ENCODE results near the gene MB. TPM values are rescaled to one million over a fixed set of nuclear protein-coding genes. Genes with fewer than 3 reads are reported as not detected.

Gene MB
- total RNA-seq, 1 experiment from 2014 or later = 17.3 TPM

DNA sequence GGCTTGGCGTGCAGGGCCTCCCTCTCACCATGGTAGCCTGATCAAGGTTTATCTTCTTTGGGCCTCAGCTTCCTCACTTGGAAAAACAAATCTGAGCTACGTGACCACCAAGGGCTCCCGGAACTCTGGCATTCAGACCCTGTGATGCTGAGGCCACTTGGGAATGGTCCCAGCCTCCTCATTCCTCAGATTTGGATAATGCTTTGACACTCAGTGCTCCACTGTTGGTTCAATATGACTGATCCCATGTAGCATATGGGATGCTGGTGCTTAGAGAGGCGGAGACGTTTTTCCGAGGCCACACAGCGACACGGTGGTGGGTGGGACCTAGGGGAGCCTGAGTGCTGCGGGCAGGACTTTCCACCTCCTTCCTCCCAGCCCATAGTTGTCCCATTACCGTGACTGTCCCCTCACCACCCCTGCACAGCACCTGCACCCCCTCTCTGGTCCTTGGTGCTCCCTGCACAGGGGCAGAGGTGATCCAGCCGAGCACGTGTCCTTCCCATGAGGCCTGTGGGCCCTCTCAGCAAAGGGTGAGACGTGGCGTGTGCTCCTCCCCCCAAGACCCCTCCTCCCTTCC, 23.1 kb downstream of the MB start:
- intact Hi-C loops (cut with micrococcal nuclease; ENCODE audit: unreplicated experiment) (no loop called here), in situ Hi-C loops (cut with HindIII; ENCODE audit: low pct_unique_long_range_greater_than_20kb, low sequenced_read_pairs) (no loop called here)
- ATAC-seq = no peak
- no peak for DNase-seq (ENCODE audit: low read depth, low spot score)
- Histone ChIP-seq H3K36me3 (ENCODE audit: control insufficient read depth, insufficient read depth, low read length) (no peaks in the 10 kb centered on the region), H3K4me3 (ENCODE audit: low read depth in 2 of 2, low read length in 2 of 2) (no peak overlapping the region), H3K27me3 (ENCODE audit: control insufficient read depth, insufficient read depth, low read length) (no peaks in the 10 kb centered on the region), H3K27ac (ENCODE audit: low read length) (peak overlapping the region; percentile 99), H3K9me3 (ENCODE audit: control insufficient read depth, insufficient read depth, low read depth, low read length) (no peaks in the 10 kb centered on the region), H3K4me1 (ENCODE audit: control insufficient read depth, insufficient read depth, low read length) (peaks cover 57% of the 10 kb centered on the region)
- no peak for TF ChIP-seq TCF7L2 (IDR thresholded peaks at IDR 0.05; ENCODE audit: low read depth, low read length)
- TF ChIP-seq, protein P1, sequence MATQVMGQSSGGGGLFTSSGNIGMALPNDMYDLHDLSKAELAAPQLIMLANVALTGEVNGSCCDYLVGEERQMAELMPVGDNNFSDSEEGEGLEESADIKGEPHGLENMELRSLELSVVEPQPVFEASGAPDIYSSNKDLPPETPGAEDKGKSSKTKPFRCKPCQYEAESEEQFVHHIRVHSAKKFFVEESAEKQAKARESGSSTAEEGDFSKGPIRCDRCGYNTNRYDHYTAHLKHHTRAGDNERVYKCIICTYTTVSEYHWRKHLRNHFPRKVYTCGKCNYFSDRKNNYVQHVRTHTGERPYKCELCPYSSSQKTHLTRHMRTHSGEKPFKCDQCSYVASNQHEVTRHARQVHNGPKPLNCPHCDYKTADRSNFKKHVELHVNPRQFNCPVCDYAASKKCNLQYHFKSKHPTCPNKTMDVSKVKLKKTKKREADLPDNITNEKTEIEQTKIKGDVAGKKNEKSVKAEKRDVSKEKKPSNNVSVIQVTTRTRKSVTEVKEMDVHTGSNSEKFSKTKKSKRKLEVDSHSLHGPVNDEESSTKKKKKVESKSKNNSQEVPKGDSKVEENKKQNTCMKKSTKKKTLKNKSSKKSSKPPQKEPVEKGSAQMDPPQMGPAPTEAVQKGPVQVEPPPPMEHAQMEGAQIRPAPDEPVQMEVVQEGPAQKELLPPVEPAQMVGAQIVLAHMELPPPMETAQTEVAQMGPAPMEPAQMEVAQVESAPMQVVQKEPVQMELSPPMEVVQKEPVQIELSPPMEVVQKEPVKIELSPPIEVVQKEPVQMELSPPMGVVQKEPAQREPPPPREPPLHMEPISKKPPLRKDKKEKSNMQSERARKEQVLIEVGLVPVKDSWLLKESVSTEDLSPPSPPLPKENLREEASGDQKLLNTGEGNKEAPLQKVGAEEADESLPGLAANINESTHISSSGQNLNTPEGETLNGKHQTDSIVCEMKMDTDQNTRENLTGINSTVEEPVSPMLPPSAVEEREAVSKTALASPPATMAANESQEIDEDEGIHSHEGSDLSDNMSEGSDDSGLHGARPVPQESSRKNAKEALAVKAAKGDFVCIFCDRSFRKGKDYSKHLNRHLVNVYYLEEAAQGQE (IDR thresholded peaks at IDR 0.05; ENCODE audit: insufficient read depth in 1 of 2, low read depth in 2 of 2, low read length in 1 of 2) = no peak
- no peak for TF ChIP-seq SIN3A (IDR thresholded peaks at IDR 0.05; ENCODE audit: borderline replicate concordance, insufficient read depth, low read depth, low read length)
- TF ChIP-seq POLR2AphosphoS5 (IDR thresholded peaks at IDR 0.05; ENCODE audit: low read depth, low read length) = no peak
- TF ChIP-seq, protein P2, sequence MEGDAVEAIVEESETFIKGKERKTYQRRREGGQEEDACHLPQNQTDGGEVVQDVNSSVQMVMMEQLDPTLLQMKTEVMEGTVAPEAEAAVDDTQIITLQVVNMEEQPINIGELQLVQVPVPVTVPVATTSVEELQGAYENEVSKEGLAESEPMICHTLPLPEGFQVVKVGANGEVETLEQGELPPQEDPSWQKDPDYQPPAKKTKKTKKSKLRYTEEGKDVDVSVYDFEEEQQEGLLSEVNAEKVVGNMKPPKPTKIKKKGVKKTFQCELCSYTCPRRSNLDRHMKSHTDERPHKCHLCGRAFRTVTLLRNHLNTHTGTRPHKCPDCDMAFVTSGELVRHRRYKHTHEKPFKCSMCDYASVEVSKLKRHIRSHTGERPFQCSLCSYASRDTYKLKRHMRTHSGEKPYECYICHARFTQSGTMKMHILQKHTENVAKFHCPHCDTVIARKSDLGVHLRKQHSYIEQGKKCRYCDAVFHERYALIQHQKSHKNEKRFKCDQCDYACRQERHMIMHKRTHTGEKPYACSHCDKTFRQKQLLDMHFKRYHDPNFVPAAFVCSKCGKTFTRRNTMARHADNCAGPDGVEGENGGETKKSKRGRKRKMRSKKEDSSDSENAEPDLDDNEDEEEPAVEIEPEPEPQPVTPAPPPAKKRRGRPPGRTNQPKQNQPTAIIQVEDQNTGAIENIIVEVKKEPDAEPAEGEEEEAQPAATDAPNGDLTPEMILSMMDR (IDR thresholded peaks at IDR 0.05) = no peak
- BruUV-seq (replicated peaks) = no TSS peak
- ChIA-PET CTCF (no interaction called here), POLR2A (no interaction called here)

DNA sequence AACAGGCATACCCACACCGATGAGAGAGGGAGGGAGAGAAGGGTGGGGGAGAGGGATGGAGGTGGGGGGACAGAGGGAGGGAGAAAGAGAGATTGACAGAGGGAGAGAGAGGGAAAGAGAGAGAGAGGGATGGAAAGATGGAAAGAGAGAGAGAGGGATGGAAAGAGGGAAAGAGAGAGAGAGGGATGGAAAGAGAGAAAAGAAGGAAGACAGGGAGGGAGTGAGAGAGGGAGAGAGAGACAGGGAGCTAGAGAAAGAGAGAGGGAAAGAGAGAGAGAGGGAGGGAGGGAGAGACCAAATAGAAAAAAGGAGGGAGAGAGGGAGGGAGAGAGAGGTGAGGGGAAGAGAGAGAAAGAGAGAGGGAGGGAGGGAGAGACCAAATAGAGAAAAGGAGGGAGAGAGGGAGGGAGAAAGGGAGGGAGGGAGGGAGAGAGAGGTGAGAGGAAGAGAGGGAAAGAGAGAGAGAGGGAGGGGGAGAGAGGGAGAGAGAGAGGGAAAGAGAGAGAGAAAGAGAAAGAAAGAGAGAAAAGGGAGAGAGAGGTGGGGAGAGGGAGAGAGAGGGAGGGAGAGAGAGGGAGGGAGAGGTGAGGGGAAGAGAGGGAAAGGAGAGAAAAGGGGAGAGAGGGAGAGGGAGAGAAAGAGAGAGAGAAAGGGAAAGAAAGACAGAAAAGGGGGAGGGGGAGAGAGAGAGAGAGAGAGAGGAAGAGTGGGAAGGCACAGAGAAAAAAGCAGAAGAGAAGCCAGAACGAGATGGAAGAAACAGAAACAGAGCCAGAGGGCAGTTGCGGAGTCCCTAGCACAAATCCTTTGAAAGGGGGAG, 23.8 kb downstream of the MB start:
- Histone ChIP-seq H3K27me3 (ENCODE audit: control insufficient read depth, insufficient read depth, low read length) (no peaks in the 10 kb centered on the region), H3K4me3 (ENCODE audit: low read depth in 2 of 2, low read length in 2 of 2) (no peak overlapping the region), H3K27ac (ENCODE audit: low read length) (peak overlapping the region; percentile 99), H3K9me3 (ENCODE audit: control insufficient read depth, insufficient read depth, low read depth, low read length) (no peaks in the 10 kb centered on the region), H3K36me3 (ENCODE audit: control insufficient read depth, insufficient read depth, low read length) (no peaks in the 10 kb centered on the region), H3K4me1 (ENCODE audit: control insufficient read depth, insufficient read depth, low read length) (peaks cover 64% of the 10 kb centered on the region)
- BruUV-seq (replicated peaks) = no TSS peak
- ATAC-seq = no peak
- TF ChIP-seq SIN3A (IDR thresholded peaks at IDR 0.05; ENCODE audit: borderline replicate concordance, insufficient read depth, low read depth, low read length) (no peak), POLR2AphosphoS5 (IDR thresholded peaks at IDR 0.05; ENCODE audit: low read depth, low read length) (no peak), TCF7L2 (IDR thresholded peaks at IDR 0.05; ENCODE audit: low read depth, low read length) (no peak)
- TF ChIP-seq, protein P1 (IDR thresholded peaks at IDR 0.05; ENCODE audit: insufficient read depth in 1 of 2, low read depth in 2 of 2, low read length in 1 of 2) = no peak
- TF ChIP-seq, protein P2 (IDR thresholded peaks at IDR 0.05) = no peak
- ChIA-PET POLR2A (no interaction called here), CTCF (no interaction called here)
- intact Hi-C loops (cut with micrococcal nuclease; ENCODE audit: unreplicated experiment) = no loop called here
- in situ Hi-C loops (cut with HindIII; ENCODE audit: low pct_unique_long_range_greater_than_20kb, low sequenced_read_pairs) = no loop called here
- no peak for DNase-seq (ENCODE audit: low read depth, low spot score)
